Dedifferentiated amniotic fluid mesenchymal stem cell (primary cell): ENCODE results near the gene SLC34A1.

Experiments used
- DNase-seq: peaks from one replicate; pipeline ENCODE4 v3.0.0-alpha.2; 2016; ENCODE audit errors: extremely low spot score

SLC34A1 gene

GRCh38 chr5:177446200-177447065, 62.2 kb downstream of the SLC34A1 start, which contains the start of gene PRR7:
Gene PRR7 (plus strand): TSS chr5:177446814. CDS start chr5:177455068, 8,254 bp downstream.
- DNase-seq, result no peak

GRCh38 chr5:177447066-177447610, 62.9 kb downstream of the SLC34A1 start:
- DNase-seq, result no peak

- no peak for DNase-seq
Measured at GRCh38 chr5:177447611-177448243, 63.5 kb downstream of the SLC34A1 start.
